Thymus (tissue), 11 donors: Measurements from ENCODE around the gene ZSCAN20. TPM values are rescaled to one million over a fixed set of nuclear protein-coding genes. Genes with fewer than 3 reads are reported as not detected.
A peak's percentile ranks its signal among the peaks of the same experiment; 100 is the strongest.

Experiments used
- DNase-seq, 9 donors: peaks; one replicate each; pipeline ENCODE4 v3.0.0-alpha.2; 2013; ENCODE audit warnings: low spot score in 9 of 9, low read depth in 6 of 9, missing footprints in 1 of 9
- H3K27ac ChIP-seq, 2 donors: one replicate each; pipeline ENCODE4 v1.5.1; 2013; ENCODE audit warnings: control low read depth in 1 of 2, low read depth in 1 of 2, low read length in 1 of 2, mild to moderate bottlenecking in 1 of 2, moderate library complexity in 1 of 2
- H3K27me3 ChIP-seq, 2 donors: one replicate each; pipeline ENCODE4 v1.5.1; 2013; ENCODE audit warnings: low read length in 1 of 2; ENCODE audit not compliant: control insufficient read depth in 2 of 2, insufficient read depth in 1 of 2
- H3K36me3 ChIP-seq, 2 donors: one replicate each; pipeline ENCODE4 v1.5.1; 2013; ENCODE audit warnings: low read length in 1 of 2, mild to moderate bottlenecking in 1 of 2, moderate library complexity in 1 of 2; ENCODE audit not compliant: control insufficient read depth in 2 of 2, insufficient read depth in 2 of 2
- H3K4me1 ChIP-seq, 2 donors: one replicate each; pipeline ENCODE4 v1.5.1; 2013; ENCODE audit warnings: low read length in 2 of 2; ENCODE audit not compliant: control insufficient read depth in 2 of 2, insufficient read depth in 2 of 2
- H3K4me3 ChIP-seq, 2 donors: one replicate each; pipeline ENCODE4 v1.5.1; 2013; ENCODE audit warnings: low read length in 2 of 2, control low read depth in 1 of 2, mild to moderate bottlenecking in 1 of 2
- H3K9me3 ChIP-seq, 2 donors: one replicate each; pipeline ENCODE4 v1.5.1; 2013; ENCODE audit warnings: low read length in 1 of 2, mild to moderate bottlenecking in 1 of 2; ENCODE audit not compliant: control insufficient read depth in 2 of 2, insufficient read depth in 1 of 2
- WGBS: extraction: QIAGEN DNeasy Blood & Tissue Kit; methylation state at CpG from one replicate; pipeline ENCODE4 v1.1.7; 2013; 5-methylcytosine and 5-hydroxymethylcytosine counted together
- polyA plus RNA-seq: library from polyadenylated mRNA; stranded (reverse); fragments of 200-250 nt; gene quantifications from one replicate; pipeline ENCODE4 v1.2.3, GENCODE V29; 2013
- total RNA-seq: library from RNA; stranded (reverse); fragments of 120-200 nt; gene quantifications from one replicate; pipeline ENCODE4 v1.2.4, GENCODE V29; 2013
- donor health status: healthy.

The ZSCAN20 gene
- total and polyA plus RNA-seq, 2 donors, result 0.68 to 3.1 TPM

DNA sequence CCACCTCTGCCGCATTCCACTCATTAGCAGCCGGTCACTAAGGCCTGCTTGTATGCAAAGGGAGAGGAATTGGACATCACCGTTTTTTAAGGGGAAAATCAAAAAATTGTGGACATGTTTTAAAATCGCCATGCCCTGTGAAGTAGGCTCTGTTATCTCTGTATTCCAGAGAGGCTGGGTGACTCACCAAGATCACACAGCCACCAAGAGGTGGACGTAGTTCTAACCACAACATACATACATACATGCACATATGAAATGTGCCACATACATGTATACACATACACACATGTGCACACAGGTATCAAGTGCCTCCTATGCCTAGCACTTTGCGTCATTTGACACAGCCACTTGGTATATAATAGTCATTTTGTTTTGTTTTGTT is 16.0 kb upstream of the ZSCAN20 start:
- H3K4me1 ChIP-seq, result peaks cover 0 to 8% of the 10 kb centered on the region in 2 donors
- no peak for DNase-seq
- no peak overlapping the region for H3K27ac ChIP-seq
- H3K27me3 ChIP-seq, result no peaks in the 10 kb centered on the region
- H3K36me3 ChIP-seq, result no peaks in the 10 kb centered on the region
- WGBS, result 93% methylated on average over 6 of the region's 6 CpGs
- no peak overlapping the region for H3K4me3 ChIP-seq
- no peaks in the 10 kb centered on the region for H3K9me3 ChIP-seq

- Histone ChIP-seq H3K36me3 (no peaks in the 10 kb centered on the region), H3K4me1 (peaks cover 0 to 8% of the 10 kb centered on the region in 2 donors), H3K27ac (no peak overlapping the region), H3K4me3 (no peak overlapping the region), H3K27me3 (no peaks in the 10 kb centered on the region), H3K9me3 (no peaks in the 10 kb centered on the region)
- 97% methylated on average over 4 of the region's 4 CpGs for WGBS
- DNase-seq, result no peak
Observed at GRCh38 chr1:33459691-33460090, 12.8 kb upstream of the ZSCAN20 start.

DNA sequence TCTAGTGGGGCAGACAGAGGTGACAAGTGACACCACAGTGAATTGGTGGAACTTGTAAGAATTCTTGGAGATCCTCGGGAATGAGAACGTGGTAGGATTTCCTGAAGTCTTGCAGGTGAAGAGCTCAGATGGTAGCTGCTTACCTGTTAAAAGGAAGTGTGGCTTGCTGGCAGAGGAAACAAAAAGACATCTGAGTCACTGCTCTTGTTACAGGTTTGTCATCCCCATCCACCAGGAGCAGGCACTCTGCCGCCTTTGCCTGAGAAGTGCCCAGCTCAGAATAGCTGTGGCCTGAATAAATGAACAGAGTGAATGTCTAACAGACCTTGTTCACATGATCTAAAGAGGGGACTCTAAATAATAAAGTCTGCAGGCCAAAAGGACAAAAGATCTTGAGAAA is 12.3 kb upstream of the ZSCAN20 start:
- Histone ChIP-seq H3K4me1 (peaks cover 0 to 8% of the 10 kb centered on the region in 2 donors), H3K27me3 (no peaks in the 10 kb centered on the region), H3K9me3 (no peaks in the 10 kb centered on the region), H3K4me3 (no peak overlapping the region), H3K36me3 (no peaks in the 10 kb centered on the region), H3K27ac (no peak overlapping the region)
- 58% methylated on average over 3 of the region's 3 CpGs for WGBS
- DNase-seq, result no peak

DNA sequence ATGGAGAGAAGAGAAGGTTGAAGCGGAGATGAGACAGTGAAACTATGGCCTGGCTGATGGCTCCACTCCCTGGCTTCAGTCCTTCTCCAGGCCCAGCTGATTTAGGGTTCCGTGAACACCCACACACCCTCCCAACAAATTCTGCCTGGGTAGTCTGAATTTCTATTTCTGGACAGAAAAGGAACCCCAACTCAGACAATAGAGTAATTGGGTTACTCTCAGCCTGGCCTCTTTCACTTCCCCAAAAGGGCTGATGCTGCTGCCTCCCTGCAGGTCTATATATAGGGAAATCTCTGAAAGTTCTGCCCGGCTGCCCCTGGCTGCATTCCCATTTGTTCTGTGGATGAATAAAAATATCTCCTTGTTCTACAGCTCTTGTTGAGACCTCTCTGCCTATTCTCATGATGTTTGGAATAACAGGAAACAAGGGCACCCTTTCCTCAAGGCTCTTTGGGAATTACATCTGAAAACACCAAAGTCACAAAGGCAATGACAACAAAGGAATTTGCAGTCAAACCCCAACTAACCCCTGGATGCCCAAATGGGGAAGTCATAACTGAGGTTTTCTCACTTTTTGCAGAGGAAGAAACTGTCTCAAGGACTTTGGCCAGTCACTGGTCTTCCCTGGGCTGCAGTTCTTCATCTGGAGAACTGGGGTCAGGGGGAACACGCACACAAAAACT is 11.4 kb upstream of the ZSCAN20 start:
- no peak overlapping the region for H3K4me3 ChIP-seq
- DNase-seq, result peak in 1 of 9 donors; percentile 19
- WGBS, result 63% methylated on average over 4 of the region's 4 CpGs
- no peaks in the 10 kb centered on the region for H3K27me3 ChIP-seq
- peaks cover 0 to 3% of the 10 kb centered on the region in 2 donors for H3K4me1 ChIP-seq
- H3K27ac ChIP-seq, result peak overlapping the region in 1 of 2 donors; percentile 20
- H3K36me3 ChIP-seq, result no peaks in the 10 kb centered on the region
- H3K9me3 ChIP-seq, result no peaks in the 10 kb centered on the region

GRCh38 chr1:33462405-33463164 is 9.9 kb upstream of the ZSCAN20 start:
- Histone ChIP-seq H3K27me3 (no peaks in the 10 kb centered on the region), H3K4me3 (no peak overlapping the region), H3K36me3 (no peaks in the 10 kb centered on the region), H3K27ac (no peak overlapping the region), H3K4me1 (no peaks in the 10 kb centered on the region), H3K9me3 (no peaks in the 10 kb centered on the region)
- DNase-seq, result no peak
- 96% methylated on average over 8 of the region's 8 CpGs for WGBS

- DNase-seq, result no peak
- H3K4me1 ChIP-seq, result peaks cover 0 to 4% of the 10 kb centered on the region in 2 donors
- H3K36me3 ChIP-seq, result no peaks in the 10 kb centered on the region
- no peaks in the 10 kb centered on the region for H3K9me3 ChIP-seq
- H3K27me3 ChIP-seq, result no peaks in the 10 kb centered on the region
- H3K4me3 ChIP-seq, result no peak overlapping the region
- WGBS, result 97% methylated on average over 3 of the region's 3 CpGs
- no peak overlapping the region for H3K27ac ChIP-seq
Observed at GRCh38 chr1:33464552-33464951, 7.9 kb upstream of the ZSCAN20 start.

- no peak for DNase-seq
- Histone ChIP-seq H3K36me3 (no peaks in the 10 kb centered on the region), H3K4me1 (peaks cover 0 to 10% of the 10 kb centered on the region in 2 donors), H3K4me3 (no peak overlapping the region), H3K27me3 (no peaks in the 10 kb centered on the region), H3K27ac (no peak overlapping the region), H3K9me3 (no peaks in the 10 kb centered on the region)
- 96% methylated on average over 2 of the region's 2 CpGs for WGBS
Observed at GRCh38 chr1:33465316-33465715, 7.1 kb upstream of the ZSCAN20 start.

GRCh38 chr1:33466159-33466558 is 6.3 kb upstream of the ZSCAN20 start:
- Histone ChIP-seq H3K27me3 (no peaks in the 10 kb centered on the region), H3K4me3 (no peak overlapping the region), H3K27ac (no peak overlapping the region)

GRCh38 chr1:33468011-33468410 is 4.4 kb upstream of the ZSCAN20 start:
- H3K9me3 ChIP-seq, result no peaks in the 10 kb centered on the region
- WGBS, result 95% methylated on average over 4 of the region's 4 CpGs
- DNase-seq, result no peak
- no peak overlapping the region for H3K27ac ChIP-seq
- no peaks in the 10 kb centered on the region for H3K36me3 ChIP-seq
- H3K4me1 ChIP-seq, result peaks cover 5 to 15% of the 10 kb centered on the region in 2 donors
- H3K4me3 ChIP-seq, result no peak overlapping the region
- no peaks in the 10 kb centered on the region for H3K27me3 ChIP-seq

More at GRCh38 chr1:33466159-33466558, 6.3 kb upstream of the ZSCAN20 start:
- H3K36me3 ChIP-seq, result no peaks in the 10 kb centered on the region
- peaks cover 0 to 11% of the 10 kb centered on the region in 2 donors for H3K4me1 ChIP-seq
- no peak for DNase-seq
- H3K9me3 ChIP-seq, result no peaks in the 10 kb centered on the region
- 97% methylated on average over 6 of the region's 6 CpGs for WGBS
